Stimulated activated naive CD4-positive, alpha-beta T cell (primary cell): Measurements from ENCODE around the gene ARIH1.
A peak's percentile ranks its signal among the peaks of the same experiment; 100 is the strongest.

Experiments used
- DNase-seq, 6 experiments: peaks; one replicate each; lab custom pipeline; 2025; lab: John Stamatoyannopoulos, UW

ARIH1 gene

GRCh38 chr15:72486144-72486543, 12.0 kb downstream of the ARIH1 start:
- DNase-seq: no peak

GRCh38 chr15:72487070-72487797, 13.1 kb downstream of the ARIH1 start:
- DNase-seq: no peak

- DNase-seq: no peak
Measured at GRCh38 chr15:72488558-72488957, 14.4 kb downstream of the ARIH1 start.

- no peak for DNase-seq
Measured at GRCh38 chr15:72489943-72490554, 15.9 kb downstream of the ARIH1 start.

GRCh38 chr15:72491768-72492167, 17.6 kb downstream of the ARIH1 start:
- no peak for DNase-seq

- no peak for DNase-seq
Measured at GRCh38 chr15:72492733-72493132, 18.6 kb downstream of the ARIH1 start.

GRCh38 chr15:72493220-72493619, 19.1 kb downstream of the ARIH1 start:
- DNase-seq: no peak

GRCh38 chr15:72495007-72495406, 20.9 kb downstream of the ARIH1 start:
- no peak for DNase-seq

GRCh38 chr15:72496783-72497182, 22.7 kb downstream of the ARIH1 start:
- no peak for DNase-seq

GRCh38 chr15:72497402-72497801, 23.3 kb downstream of the ARIH1 start:
- DNase-seq: no peak

- no peak for DNase-seq
Measured at GRCh38 chr15:72502220-72502809, 28.2 kb downstream of the ARIH1 start.

- DNase-seq: no peak
Measured at GRCh38 chr15:72503147-72503546, 29.0 kb downstream of the ARIH1 start.

GRCh38 chr15:72507402-72508092, 33.4 kb downstream of the ARIH1 start:
- DNase-seq: no peak

- DNase-seq: no peak
Measured at GRCh38 chr15:72509484-72509883, 35.4 kb downstream of the ARIH1 start.

GRCh38 chr15:72511536-72511935, 37.4 kb downstream of the ARIH1 start:
- no peak for DNase-seq

GRCh38 chr15:72515591-72516389, 41.7 kb downstream of the ARIH1 start:
- no peak for DNase-seq

- DNase-seq: no peak
Measured at GRCh38 chr15:72516777-72517176, 42.6 kb downstream of the ARIH1 start.

GRCh38 chr15:72521682-72522081, 47.6 kb downstream of the ARIH1 start:
- no peak for DNase-seq

GRCh38 chr15:72532991-72533601, 59.0 kb downstream of the ARIH1 start:
- peak in 3 of 6 experiments; percentile 3 to 20 (median 9) for DNase-seq

- DNase-seq: peak in 5 of 6 experiments; percentile 47 to 61 (median 55)
Measured at GRCh38 chr15:72534523-72534922, 60.4 kb downstream of the ARIH1 start.

GRCh38 chr15:72535911-72536310, 61.8 kb downstream of the ARIH1 start:
- no peak for DNase-seq
